ENCODE results near the gene ZNF91.

DNA sequence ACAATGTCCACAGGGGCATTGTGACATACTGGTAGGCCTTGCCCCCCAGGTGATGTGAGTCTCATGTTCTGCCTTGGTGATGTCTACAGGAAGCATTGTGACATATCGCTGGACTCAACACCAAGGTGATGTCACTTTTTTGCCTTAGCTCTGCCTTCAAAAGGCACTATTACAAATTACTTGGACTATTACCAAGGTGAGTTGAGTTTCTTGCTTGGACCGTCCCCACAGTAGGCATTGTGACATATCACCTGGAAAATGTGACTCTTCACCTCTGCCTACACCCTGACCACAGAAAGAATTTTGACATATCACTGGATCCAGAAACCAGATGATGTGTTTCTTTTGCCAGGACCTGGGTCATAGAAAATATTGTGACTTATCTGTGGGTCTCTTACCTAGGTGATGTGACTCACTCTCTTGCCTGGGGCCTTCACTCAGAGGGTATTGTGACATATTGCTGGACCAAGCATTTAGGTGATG lies 84.5 kb downstream of the ZNF91 start:
- TF ChIP-seq, protein P1, sequence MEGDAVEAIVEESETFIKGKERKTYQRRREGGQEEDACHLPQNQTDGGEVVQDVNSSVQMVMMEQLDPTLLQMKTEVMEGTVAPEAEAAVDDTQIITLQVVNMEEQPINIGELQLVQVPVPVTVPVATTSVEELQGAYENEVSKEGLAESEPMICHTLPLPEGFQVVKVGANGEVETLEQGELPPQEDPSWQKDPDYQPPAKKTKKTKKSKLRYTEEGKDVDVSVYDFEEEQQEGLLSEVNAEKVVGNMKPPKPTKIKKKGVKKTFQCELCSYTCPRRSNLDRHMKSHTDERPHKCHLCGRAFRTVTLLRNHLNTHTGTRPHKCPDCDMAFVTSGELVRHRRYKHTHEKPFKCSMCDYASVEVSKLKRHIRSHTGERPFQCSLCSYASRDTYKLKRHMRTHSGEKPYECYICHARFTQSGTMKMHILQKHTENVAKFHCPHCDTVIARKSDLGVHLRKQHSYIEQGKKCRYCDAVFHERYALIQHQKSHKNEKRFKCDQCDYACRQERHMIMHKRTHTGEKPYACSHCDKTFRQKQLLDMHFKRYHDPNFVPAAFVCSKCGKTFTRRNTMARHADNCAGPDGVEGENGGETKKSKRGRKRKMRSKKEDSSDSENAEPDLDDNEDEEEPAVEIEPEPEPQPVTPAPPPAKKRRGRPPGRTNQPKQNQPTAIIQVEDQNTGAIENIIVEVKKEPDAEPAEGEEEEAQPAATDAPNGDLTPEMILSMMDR (tag by site-specific recombination; IDR thresholded peaks at IDR 0.05), result no peak
- TF ChIP-seq, protein P2, sequence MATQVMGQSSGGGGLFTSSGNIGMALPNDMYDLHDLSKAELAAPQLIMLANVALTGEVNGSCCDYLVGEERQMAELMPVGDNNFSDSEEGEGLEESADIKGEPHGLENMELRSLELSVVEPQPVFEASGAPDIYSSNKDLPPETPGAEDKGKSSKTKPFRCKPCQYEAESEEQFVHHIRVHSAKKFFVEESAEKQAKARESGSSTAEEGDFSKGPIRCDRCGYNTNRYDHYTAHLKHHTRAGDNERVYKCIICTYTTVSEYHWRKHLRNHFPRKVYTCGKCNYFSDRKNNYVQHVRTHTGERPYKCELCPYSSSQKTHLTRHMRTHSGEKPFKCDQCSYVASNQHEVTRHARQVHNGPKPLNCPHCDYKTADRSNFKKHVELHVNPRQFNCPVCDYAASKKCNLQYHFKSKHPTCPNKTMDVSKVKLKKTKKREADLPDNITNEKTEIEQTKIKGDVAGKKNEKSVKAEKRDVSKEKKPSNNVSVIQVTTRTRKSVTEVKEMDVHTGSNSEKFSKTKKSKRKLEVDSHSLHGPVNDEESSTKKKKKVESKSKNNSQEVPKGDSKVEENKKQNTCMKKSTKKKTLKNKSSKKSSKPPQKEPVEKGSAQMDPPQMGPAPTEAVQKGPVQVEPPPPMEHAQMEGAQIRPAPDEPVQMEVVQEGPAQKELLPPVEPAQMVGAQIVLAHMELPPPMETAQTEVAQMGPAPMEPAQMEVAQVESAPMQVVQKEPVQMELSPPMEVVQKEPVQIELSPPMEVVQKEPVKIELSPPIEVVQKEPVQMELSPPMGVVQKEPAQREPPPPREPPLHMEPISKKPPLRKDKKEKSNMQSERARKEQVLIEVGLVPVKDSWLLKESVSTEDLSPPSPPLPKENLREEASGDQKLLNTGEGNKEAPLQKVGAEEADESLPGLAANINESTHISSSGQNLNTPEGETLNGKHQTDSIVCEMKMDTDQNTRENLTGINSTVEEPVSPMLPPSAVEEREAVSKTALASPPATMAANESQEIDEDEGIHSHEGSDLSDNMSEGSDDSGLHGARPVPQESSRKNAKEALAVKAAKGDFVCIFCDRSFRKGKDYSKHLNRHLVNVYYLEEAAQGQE (tag by site-specific recombination; IDR thresholded peaks at IDR 0.05), result no peak
- TF ChIP-seq ZNF37A (tag by site-specific recombination; IDR thresholded peaks at IDR 0.05) (no peak), YY1 (tag by site-specific recombination; IDR thresholded peaks at IDR 0.05) (no peak)
- TF ChIP-seq, protein P3, sequence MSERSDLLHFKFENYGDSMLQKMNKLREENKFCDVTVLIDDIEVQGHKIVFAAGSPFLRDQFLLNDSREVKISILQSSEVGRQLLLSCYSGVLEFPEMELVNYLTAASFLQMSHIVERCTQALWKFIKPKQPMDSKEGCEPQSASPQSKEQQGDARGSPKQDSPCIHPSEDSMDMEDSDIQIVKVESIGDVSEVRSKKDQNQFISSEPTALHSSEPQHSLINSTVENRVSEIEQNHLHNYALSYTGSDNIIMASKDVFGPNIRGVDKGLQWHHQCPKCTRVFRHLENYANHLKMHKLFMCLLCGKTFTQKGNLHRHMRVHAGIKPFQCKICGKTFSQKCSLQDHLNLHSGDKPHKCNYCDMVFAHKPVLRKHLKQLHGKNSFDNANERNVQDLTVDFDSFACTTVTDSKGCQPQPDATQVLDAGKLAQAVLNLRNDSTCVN (tag by site-specific recombination; optimal IDR thresholded peaks at IDR 0.05), result no peak

All from HEK293 (cell line).